H1 (cell line): Measurements from ENCODE around the gene PRKCA. TPM values are rescaled to one million over a fixed set of nuclear protein-coding genes. Genes with fewer than 3 reads are reported as not detected.

Experiments used
- CTCF ChIA-PET: fragments of 300-600 bp; sonication (Branson Sonifier 250); formaldehyde crosslinking; loops from one replicate; lab custom pipeline; 2021; ENCODE audit not compliant: partially characterized antibody; lab: Charles Lee
- POLR2A ChIA-PET: fragments of 300-600 bp; sonication (Branson Sonifier 250); formaldehyde crosslinking; loops from one replicate; lab custom pipeline; 2021; ENCODE audit warnings: inconsistent platforms; ENCODE audit not compliant: partially characterized antibody; lab: Charles Lee
- DNase-seq, 2 experiments: peaks; one replicate each; pipeline versions ENCODE4 v3.0.0 to v3.0.0-alpha.2; 2010 to 2022; ENCODE audit warnings: low spot score in 2 of 2, low read depth in 1 of 2, mixed read lengths in 1 of 2
- FAIRE-seq: peaks from 2 replicates; lab custom pipeline; 2011; peaks lifted over from hg19 to GRCh38; lab: Jason Lieb, UNC
- H2AFZ ChIP-seq: 2 replicates; pipeline ENCODE4 v1.8.1; 2012; ENCODE audit warnings: low read length, inconsistent platforms
- H2AK5ac ChIP-seq: 2 replicates; pipeline ENCODE4 v1.6.1; 2013; ENCODE audit warnings: low read depth, low read length
- H2BK120ac ChIP-seq: replicated peaks from 2 replicates; pipeline ENCODE3; 2013; ENCODE audit warnings: low read depth, low read length, inconsistent platforms
- H2BK12ac ChIP-seq: 2 replicates; pipeline ENCODE4 v1.6.1; 2013; ENCODE audit warnings: low read depth, low read length
- H2BK15ac ChIP-seq: 2 replicates; pipeline ENCODE4 v1.6.1; 2013; ENCODE audit warnings: low read length
- H2BK20ac ChIP-seq: 2 replicates; pipeline ENCODE4 v1.6.1; 2013; ENCODE audit warnings: low read length
- H2BK5ac ChIP-seq: 2 replicates; pipeline ENCODE4 v1.6.1; 2013; ENCODE audit warnings: low read depth, low read length
- H3K14ac ChIP-seq: 2 replicates; pipeline ENCODE4 v1.6.1; 2013; ENCODE audit warnings: inconsistent platforms; ENCODE audit not compliant: insufficient read length
- H3K18ac ChIP-seq: 2 replicates; pipeline ENCODE4 v1.6.1; 2013; ENCODE audit warnings: low read length; ENCODE audit errors: extremely low read depth
- H3K23ac ChIP-seq: 2 replicates; pipeline ENCODE4 v1.6.1; 2013; ENCODE audit warnings: inconsistent platforms; ENCODE audit not compliant: insufficient read length
- H3K23me2 ChIP-seq: 2 replicates; pipeline ENCODE4 v1.6.1; 2013; ENCODE audit warnings: low read depth, low read length
- H3K27ac ChIP-seq: 2 replicates; pipeline ENCODE4 v1.6.1; 2011; ENCODE audit warnings: low read depth, low read length, inconsistent platforms
- H3K27me3 ChIP-seq, 4 experiments: replicated peaks in 1 of 4; 1 replicate in 1 of 4; 2 replicates in 3 of 4; pipeline versions ENCODE4 v1.6.1 to v1.8.1; 2011 to 2013; ENCODE audit warnings: low read length in 3 of 4, mild to moderate bottlenecking in 3 of 4, inconsistent platforms in 2 of 4, mixed read lengths in 2 of 4, moderate library complexity in 1 of 4; ENCODE audit not compliant: control insufficient read depth in 3 of 4, insufficient read depth in 3 of 4; ENCODE audit errors: extremely low read depth in 1 of 4
- H3K36me3 ChIP-seq, 4 experiments: 2 replicates each; pipeline versions ENCODE4 v1.6.1 to v1.8.1; 2011 to 2013; ENCODE audit warnings: mild to moderate bottlenecking in 4 of 4, low read length in 3 of 4, moderate library complexity in 2 of 4, control low read depth in 1 of 4, inconsistent platforms in 1 of 4; ENCODE audit not compliant: insufficient read depth in 4 of 4, control insufficient read depth in 2 of 4
- H3K4ac ChIP-seq: replicated peaks from 2 replicates; pipeline ENCODE3; 2013; ENCODE audit warnings: low read length, low read depth, mixed read lengths, inconsistent platforms; ENCODE audit not compliant: insufficient read length
- H3K4me1 ChIP-seq, 4 experiments: replicated peaks in 1 of 4; 1 replicate in 1 of 4; 2 replicates in 3 of 4; pipeline versions ENCODE4 v1.6.1 to v1.8.1; 2011 to 2013; ENCODE audit warnings: low read length in 3 of 4, inconsistent platforms in 2 of 4, mixed read lengths in 1 of 4; ENCODE audit not compliant: insufficient read depth in 4 of 4, control insufficient read depth in 3 of 4
- H3K4me2 ChIP-seq, 2 experiments: 2 replicates each; pipeline versions ENCODE4 v1.6.1 to v1.8.1; 2011 to 2013; ENCODE audit warnings: low read depth in 2 of 2, low read length in 2 of 2, control low read depth in 1 of 2, inconsistent platforms in 1 of 2, mild to moderate bottlenecking in 1 of 2; ENCODE audit not compliant: insufficient read depth in 1 of 2
- H3K4me3 ChIP-seq, 4 experiments: fragments of 200-600, 300-600 bp in 1 of 4; sonication (generic), shearing (Covaris generic), sonication (Bioruptor Twin) in 1 of 4; 2 replicates each; pipeline versions ENCODE4 v1.5.1 to v1.8.1; 2011 to 2016; ENCODE audit warnings: low read length in 4 of 4, low read depth in 3 of 4, control low read depth in 2 of 4, inconsistent platforms in 2 of 4, mild to moderate bottlenecking in 2 of 4, mixed read lengths in 1 of 4, moderate library complexity in 1 of 4; ENCODE audit not compliant: insufficient read depth in 2 of 4; ENCODE audit errors: extremely low read depth in 1 of 4
- H3K56ac ChIP-seq: replicated peaks from 2 replicates; pipeline ENCODE3; 2013; ENCODE audit warnings: low read depth, mild to moderate bottlenecking, mixed read lengths, low read length, inconsistent platforms; ENCODE audit not compliant: insufficient read length
- H3K79me1 ChIP-seq: 2 replicates; pipeline ENCODE4 v1.6.1; 2013; ENCODE audit warnings: low read depth, low read length, control low read depth
- H3K79me2 ChIP-seq, 2 experiments: 2 replicates each; pipeline versions ENCODE4 v1.6.1 to v1.8.1; 2012 to 2013; ENCODE audit warnings: low read length in 2 of 2, mild to moderate bottlenecking in 2 of 2, inconsistent platforms in 1 of 2; ENCODE audit not compliant: insufficient read depth in 2 of 2, control insufficient read depth in 1 of 2
- H3K9ac ChIP-seq, 4 experiments: replicated peaks in 1 of 4; 1 replicate in 1 of 4; 2 replicates in 3 of 4; pipeline versions ENCODE4 v1.6.1 to v1.8.1; 2011 to 2013; ENCODE audit warnings: low read depth in 3 of 4, low read length in 3 of 4, control low read depth in 2 of 4, mild to moderate bottlenecking in 2 of 4, moderate library complexity in 2 of 4, inconsistent platforms in 1 of 4; ENCODE audit errors: extremely low read depth in 1 of 4
- H3K9me3 ChIP-seq, 2 experiments: 2 replicates each; pipeline versions ENCODE4 v1.6.1 to v1.8.1; 2012 to 2013; ENCODE audit warnings: mild to moderate bottlenecking in 2 of 2, moderate library complexity in 2 of 2, control low read depth in 1 of 2, inconsistent platforms in 1 of 2, low read depth in 1 of 2, low read length in 1 of 2, mixed read lengths in 1 of 2; ENCODE audit not compliant: insufficient read depth in 2 of 2
- H4K20me1 ChIP-seq, 2 experiments: replicated peaks in 1 of 2; 2 replicates each; pipeline versions ENCODE3 to v1.8.1; 2011 to 2013; ENCODE audit warnings: inconsistent platforms in 2 of 2, low read length in 2 of 2, mild to moderate bottlenecking in 1 of 2; ENCODE audit not compliant: insufficient read depth in 2 of 2, control insufficient read depth in 1 of 2
- H4K5ac ChIP-seq: 2 replicates; pipeline ENCODE4 v1.6.1; 2013; ENCODE audit warnings: low read length, low read depth, mixed read lengths, inconsistent platforms; ENCODE audit not compliant: insufficient read length
- H4K8ac ChIP-seq: 2 replicates; pipeline ENCODE4 v1.8.0; 2013; ENCODE audit warnings: mild to moderate bottlenecking, moderate library complexity, low read length, inconsistent platforms; ENCODE audit not compliant: insufficient read depth; ENCODE audit errors: extremely low read depth
- H4K91ac ChIP-seq: replicated peaks from 2 replicates; pipeline ENCODE3; 2013; ENCODE audit warnings: low read length, mixed read lengths, inconsistent platforms; ENCODE audit not compliant: insufficient read length
- CHD2 ChIP-seq: IDR thresholded peaks from 2 replicates; pipeline ENCODE4 v1.6.1; 2012; ENCODE audit warnings: low read length, improper control_type of control experiment
- CREB1 ChIP-seq: IDR thresholded peaks from 2 replicates; pipeline ENCODE4 v1.6.1; 2012; ENCODE audit warnings: inconsistent platforms
- CTBP2 ChIP-seq: IDR thresholded peaks from 2 replicates; pipeline ENCODE4 v1.7.0; 2011; ENCODE audit warnings: borderline replicate concordance, mild to moderate bottlenecking, moderate library complexity, mixed read lengths, low read length; ENCODE audit not compliant: insufficient read depth, insufficient read length
- CTCF ChIP-seq, 3 experiments: IDR thresholded peaks; 1 replicate in 2 of 3; 2 replicates in 1 of 3; pipeline versions ENCODE4 v1.5.1 to v1.6.1; 2011; ENCODE audit warnings: low read length in 3 of 3, mild to moderate bottlenecking in 3 of 3, inconsistent platforms in 2 of 3, low read depth in 1 of 3, moderate library complexity in 1 of 3; ENCODE audit not compliant: insufficient read depth in 1 of 3; ENCODE audit errors: control extremely low read depth in 1 of 3
- E2F6 ChIP-seq: IDR thresholded peaks from 2 replicates; pipeline ENCODE4 v1.6.1; 2012; ENCODE audit warnings: inconsistent platforms
- GTF2F1 ChIP-seq: IDR thresholded peaks from 2 replicates; pipeline ENCODE4 v1.6.1; 2012; ENCODE audit warnings: low read depth, low read length, improper control_type of control experiment, borderline replicate concordance
- JUN ChIP-seq: IDR thresholded peaks from 2 replicates; pipeline ENCODE4 v1.6.1; 2011; ENCODE audit warnings: low read depth, mild to moderate bottlenecking, improper control_type of control experiment, low read length
- SP4 ChIP-seq: IDR thresholded peaks from 2 replicates; pipeline ENCODE4 v1.6.1; 2012; ENCODE audit warnings: low read length, inconsistent platforms
- TBP ChIP-seq: IDR thresholded peaks from 2 replicates; pipeline ENCODE4 v1.6.1; 2011; ENCODE audit warnings: low read depth, low read length, improper control_type of control experiment
- WGBS, 2 experiments: shearing (Covaris generic) in 1 of 2; methylation state at CpG; one replicate each; pipeline versions ENCODE4 v1.1.6 to v1.1.7; 2013 to 2015; ENCODE audit warnings: low lambda C conversion rate in 2 of 2, mixed read lengths in 2 of 2, inconsistent platforms in 1 of 2, low coverage in 1 of 2, missing lambda C conversion rate in 1 of 2; ENCODE audit not compliant: insufficient replicate concordance in 2 of 2, insufficient coverage in 1 of 2, insufficient read length in 1 of 2; ENCODE audit errors: extremely low coverage in 1 of 2, missing lambda C conversion rate in 1 of 2; 5-methylcytosine and 5-hydroxymethylcytosine counted together
- polyA plus RNA-seq, 7 experiments: library from polyadenylated mRNA; depleted of rRNA in 3 of 7; stranded (reverse) in 5 of 7; unstranded in 2 of 7; fragments of >200 nt in 5 of 7; fragments of 200-250 nt in 2 of 7; gene quantifications; 1 replicate in 5 of 7; 2 replicates in 1 of 7; 4 replicates in 1 of 7; pipeline versions ENCODE4 v1.2.1 to v1.2.3, GENCODE V29; 2011 to 2013; ENCODE audit warnings: missing spikeins in 2 of 7, mixed read lengths in 2 of 7
- total RNA-seq: library from RNA; stranded (reverse); fragmentation: NEBNext Ultra II Directional; extraction: Animal tissue kit (Norgen Biotek cat#: 25700); gene quantifications from 2 replicates; pipeline ENCODE4 v1.2.1, GENCODE V29; 2021

The PRKCA gene
- total and polyA plus RNA-seq, 2 of the 8 experiments (the other 6 are each of a cell fraction or from before 2014, with no cell fraction given) = 5.8 to 17.8 TPM

- 87% methylated on average over 3 of the region's 3 CpGs; no CpG with 5 or more reads in 1 of the 2 experiments for WGBS, 2 experiments
- FAIRE-seq = no peak
Measured at GRCh38 chr17:66842959-66843358, 540.5 kb downstream of the PRKCA start.

More at GRCh38 chr17:66842959-66843358, 540.5 kb downstream of the PRKCA start:
- Histone ChIP-seq H3K9ac (no peak overlapping the region), H2BK12ac (no peak overlapping the region), H3K4me2 (no peak overlapping the region), H3K36me3 (no peaks in the 10 kb centered on the region), H3K4ac (no peak overlapping the region), H4K91ac (no peak overlapping the region), H2AK5ac (no peak overlapping the region), H2BK5ac (no peak overlapping the region), H3K56ac (no peak overlapping the region), H3K23me2 (no peaks in the 10 kb centered on the region), H2BK15ac (no peak overlapping the region), H2AFZ (no peak overlapping the region), H4K20me1 (no peaks in the 10 kb centered on the region), H3K79me2 (no peaks in the 10 kb centered on the region), H4K5ac (no peak overlapping the region), H3K27ac (no peak overlapping the region), H3K79me1 (0 out of 2 replicates have a peak, but pooled peaks cover 2% of the 10 kb centered on the region), H3K4me1 (no peaks in the 10 kb centered on the region), H3K18ac (no peak overlapping the region), H3K4me3 (no peak overlapping the region), H2BK120ac (no peak overlapping the region), H2BK20ac (no peak overlapping the region), H3K9me3 (peaks cover 5 to 13% of the 10 kb centered on the region in 2 experiments), H3K14ac (no peak overlapping the region), H4K8ac (no peak overlapping the region; the same call in 1 of the 2 replicates), H3K23ac (no peak overlapping the region), H3K27me3 (no peaks in the 10 kb centered on the region)
- CTCF ChIA-PET = interaction anchor here (1.2 to 2.4 kb wide), 7 partner anchors 8 to 132 kb away, joined by 3 to 9 read pairs (median 5); no protein-coding TSS in a partner anchor
- POLR2A ChIA-PET = no interaction called here
- TF ChIP-seq CTCF (IDR thresholded peaks at IDR 0.05; ENCODE audit: control extremely low read depth in 1 of 3, insufficient read depth in 1 of 3, low read depth in 1 of 3, low read length in 3 of 3) (no peak), E2F6 (no peak), CTBP2 (no peak), JUN (no peak), CHD2 (no peak), SP4 (no peak), GTF2F1 (no peak), CREB1 (no peak), TBP (no peak)
- DNase-seq = no peak
